Breast epithelium (tissue), 3 donors: ENCODE measurements around the gene USP43.
"Not testable (repeated sequence)": the region's sequence is repeated elsewhere in the genome, so short reads cannot be mapped to it uniquely, and the experiment has no call there.

Source experiments
- CTCF ChIP-seq, 3 donors: fragments of 450-650 bp; IDR thresholded peaks; one replicate each; pipeline ENCODE4 v1.5.1; 2016 to 2017; ENCODE audit warnings: antibody characterized with exemption in 3 of 3, mild to moderate bottlenecking in 3 of 3, moderate library complexity in 3 of 3
- POLR2A ChIP-seq: fragments of 450-650 bp; IDR thresholded peaks from one replicate; pipeline ENCODE4 v1.6.1; 2016; ENCODE audit warnings: antibody characterized with exemption, mild to moderate bottlenecking, moderate library complexity

GRCh38 chr17:9640388-9640787 is 4.9 kb upstream of the USP43 start:
- not testable (repeated sequence) for TF ChIP-seq CTCF (IDR thresholded peaks at IDR 0.05); POLR2A
